Measurements from ENCODE around the gene PTGER4.

PTGER4 gene

DNA sequence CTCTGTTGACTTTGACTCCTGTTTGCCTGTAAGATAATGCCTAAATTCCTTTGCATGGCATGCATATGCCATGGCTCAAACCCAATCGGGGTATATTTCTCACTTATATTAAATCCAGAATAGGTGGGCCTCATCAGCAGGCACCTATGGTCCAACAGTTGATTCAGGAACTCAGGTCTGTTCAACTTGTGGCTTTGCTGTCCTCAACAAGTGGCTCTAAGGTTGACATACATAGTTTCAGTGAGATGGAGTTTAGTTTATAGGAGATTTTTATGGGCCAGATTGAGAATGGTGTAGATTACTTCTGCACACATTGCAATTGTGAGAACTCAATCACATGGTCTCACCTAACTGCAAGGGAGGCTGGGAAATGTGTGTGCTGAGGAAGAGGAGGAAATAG is 31.6 kb upstream of the PTGER4 start:
- Histone ChIP-seq H3K36me3 (ENCODE audit: insufficient read depth, insufficient read length, low read length) (no peaks in the 10 kb centered on the region), H3K9me3 (ENCODE audit: insufficient read depth, low read length) (no peaks in the 10 kb centered on the region), H3K4me1 (ENCODE audit: insufficient read depth, insufficient read length) (no peaks in the 10 kb centered on the region), H3K27me3 (ENCODE audit: insufficient read depth, insufficient read length) (no peaks in the 10 kb centered on the region), H3K9ac (ENCODE audit: insufficient read length, low read depth) (no peak overlapping the region), H3K4me3 (ENCODE audit: insufficient read length, low read depth) (no peak overlapping the region)
- DNase-seq (ENCODE audit: low read depth, low spot score) = no peak
- no peak for TF ChIP-seq YY1 (IDR thresholded peaks at IDR 0.05; ENCODE audit: insufficient read depth, insufficient read length)
- TF ChIP-seq SUZ12 (IDR thresholded peaks at IDR 0.05; ENCODE audit: extremely low read depth, insufficient read depth, insufficient read length) = no peak
- no peak for TF ChIP-seq ZNF274 (IDR thresholded peaks at IDR 0.05; ENCODE audit: low read depth, low read length)

DNA sequence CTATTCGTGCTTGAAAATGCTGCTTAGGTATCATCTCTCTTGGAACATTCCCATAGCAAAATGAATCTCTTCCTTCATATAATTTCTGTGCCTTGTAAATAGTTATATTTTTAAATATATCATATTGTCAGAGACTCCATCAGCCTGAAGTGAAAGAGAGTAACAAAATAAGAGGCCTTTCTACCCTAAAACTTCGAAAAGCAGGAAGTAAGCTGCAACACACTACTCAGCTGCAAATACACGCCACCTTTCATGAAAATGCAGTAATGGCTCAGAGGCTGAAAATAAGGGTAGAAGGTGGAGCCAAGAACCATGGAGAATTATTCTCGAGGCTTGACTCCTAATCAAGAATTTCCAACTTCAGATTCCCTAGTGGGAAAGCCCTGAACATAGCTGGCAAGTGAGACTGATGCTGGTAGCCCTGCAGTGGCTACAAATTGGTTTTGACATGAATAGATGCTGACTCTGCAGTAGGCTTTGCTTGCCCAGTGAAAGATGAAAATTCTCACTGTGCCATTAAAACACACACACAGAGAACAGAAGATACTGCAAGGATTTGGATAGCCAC is 30.2 kb upstream of the PTGER4 start:
- TF ChIP-seq SUZ12 (IDR thresholded peaks at IDR 0.05; ENCODE audit: extremely low read depth, insufficient read depth, insufficient read length) (no peak), YY1 (IDR thresholded peaks at IDR 0.05; ENCODE audit: insufficient read depth, insufficient read length) (no peak), ZNF274 (IDR thresholded peaks at IDR 0.05; ENCODE audit: low read depth, low read length) (no peak)
- Histone ChIP-seq H3K9me3 (ENCODE audit: insufficient read depth, low read length) (no peaks in the 10 kb centered on the region), H3K9ac (ENCODE audit: insufficient read length, low read depth) (no peak overlapping the region), H3K4me3 (ENCODE audit: insufficient read length, low read depth) (no peak overlapping the region), H3K4me1 (ENCODE audit: insufficient read depth, insufficient read length) (no peaks in the 10 kb centered on the region), H3K36me3 (ENCODE audit: insufficient read depth, insufficient read length, low read length) (no peaks in the 10 kb centered on the region), H3K27me3 (ENCODE audit: insufficient read depth, insufficient read length) (no peaks in the 10 kb centered on the region)
- DNase-seq (ENCODE audit: low read depth, low spot score) = no peak

DNA sequence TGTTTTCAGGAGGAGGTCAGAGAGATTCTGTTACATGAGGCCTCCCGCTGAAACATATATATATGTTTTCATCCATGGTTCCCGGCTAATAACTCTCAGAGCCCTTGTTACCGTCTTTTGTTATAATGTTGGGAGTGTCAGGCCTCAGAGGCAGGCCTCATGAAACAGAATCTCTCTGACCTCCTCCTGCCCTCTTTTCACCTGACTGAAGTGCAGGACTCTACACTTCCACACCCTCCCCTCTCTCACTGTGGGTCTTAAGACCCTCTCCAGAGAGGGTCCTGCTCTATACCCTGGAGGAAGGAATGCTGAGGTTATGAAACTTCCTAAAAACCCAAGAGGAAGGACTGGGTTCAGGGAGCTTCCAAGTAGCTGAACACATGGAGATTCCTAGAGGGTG is 28.5 kb upstream of the PTGER4 start:
- no peak for DNase-seq (ENCODE audit: low read depth, low spot score)
- H3K36me3 ChIP-seq (ENCODE audit: insufficient read depth, insufficient read length, low read length) = no peaks in the 10 kb centered on the region
- no peaks in the 10 kb centered on the region for H3K4me1 ChIP-seq (ENCODE audit: insufficient read depth, insufficient read length)

DNA sequence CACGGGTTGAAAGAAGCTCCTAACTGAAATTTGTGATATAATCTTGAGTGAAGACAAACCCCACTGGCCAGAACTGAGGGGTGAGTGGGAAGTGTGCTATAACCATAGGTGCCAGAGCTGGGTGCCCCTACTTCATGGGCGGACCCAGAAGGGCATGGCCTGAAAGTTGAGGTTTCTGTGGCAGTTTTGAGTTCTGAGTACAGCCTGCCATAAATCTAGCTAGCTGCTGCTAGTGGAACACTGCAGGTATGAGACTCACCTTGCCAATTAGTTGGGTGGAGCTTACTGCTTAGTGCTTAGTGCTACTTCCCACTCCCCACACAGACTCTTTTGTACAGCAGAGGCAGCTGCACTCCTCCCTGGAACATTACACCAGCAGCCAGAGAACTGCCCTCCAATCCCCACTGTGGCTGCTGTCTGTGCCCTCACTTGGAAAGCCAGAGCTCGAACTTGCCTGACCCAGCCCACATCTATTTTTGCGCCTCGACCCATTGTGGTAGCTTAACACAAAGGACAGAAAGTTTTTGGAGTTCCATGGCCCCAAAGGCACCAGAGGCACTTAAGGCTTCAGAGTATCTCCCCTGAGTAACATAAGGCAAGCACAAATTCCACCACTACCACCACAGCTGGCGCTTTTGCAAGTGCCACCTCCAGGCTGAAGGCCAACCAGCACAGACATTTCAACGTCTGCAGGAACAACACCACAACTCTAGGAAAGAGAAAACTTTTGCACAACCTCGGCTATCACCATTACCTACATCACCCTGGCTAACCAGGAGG is 27.1 kb upstream of the PTGER4 start:
- Histone ChIP-seq H3K9ac (ENCODE audit: insufficient read length, low read depth) (no peak overlapping the region), H3K27me3 (ENCODE audit: insufficient read depth, insufficient read length) (no peaks in the 10 kb centered on the region), H3K9me3 (ENCODE audit: insufficient read depth, low read length) (no peaks in the 10 kb centered on the region), H3K4me3 (ENCODE audit: insufficient read length, low read depth) (no peak overlapping the region), H3K36me3 (ENCODE audit: insufficient read depth, insufficient read length, low read length) (no peaks in the 10 kb centered on the region), H3K4me1 (ENCODE audit: insufficient read depth, insufficient read length) (no peaks in the 10 kb centered on the region)
- DNase-seq (ENCODE audit: low read depth, low spot score) = no peak
- TF ChIP-seq ZNF274 (IDR thresholded peaks at IDR 0.05; ENCODE audit: low read depth, low read length) = no peak
- no peak for TF ChIP-seq YY1 (IDR thresholded peaks at IDR 0.05; ENCODE audit: insufficient read depth, insufficient read length)
- TF ChIP-seq SUZ12 (IDR thresholded peaks at IDR 0.05; ENCODE audit: extremely low read depth, insufficient read depth, insufficient read length) = no peak

More for the DNA sequence above, 28.5 kb upstream of the PTGER4 start:
- H3K4me3 ChIP-seq (ENCODE audit: insufficient read length, low read depth) = no peak overlapping the region
- no peaks in the 10 kb centered on the region for H3K27me3 ChIP-seq (ENCODE audit: insufficient read depth, insufficient read length)
- H3K9me3 ChIP-seq (ENCODE audit: insufficient read depth, low read length) = no peaks in the 10 kb centered on the region
- no peak for TF ChIP-seq SUZ12 (IDR thresholded peaks at IDR 0.05; ENCODE audit: extremely low read depth, insufficient read depth, insufficient read length)
- no peak for TF ChIP-seq YY1 (IDR thresholded peaks at IDR 0.05; ENCODE audit: insufficient read depth, insufficient read length)
- no peak for TF ChIP-seq ZNF274 (IDR thresholded peaks at IDR 0.05; ENCODE audit: low read depth, low read length)
- H3K9ac ChIP-seq (ENCODE audit: insufficient read length, low read depth) = no peak overlapping the region

DNA sequence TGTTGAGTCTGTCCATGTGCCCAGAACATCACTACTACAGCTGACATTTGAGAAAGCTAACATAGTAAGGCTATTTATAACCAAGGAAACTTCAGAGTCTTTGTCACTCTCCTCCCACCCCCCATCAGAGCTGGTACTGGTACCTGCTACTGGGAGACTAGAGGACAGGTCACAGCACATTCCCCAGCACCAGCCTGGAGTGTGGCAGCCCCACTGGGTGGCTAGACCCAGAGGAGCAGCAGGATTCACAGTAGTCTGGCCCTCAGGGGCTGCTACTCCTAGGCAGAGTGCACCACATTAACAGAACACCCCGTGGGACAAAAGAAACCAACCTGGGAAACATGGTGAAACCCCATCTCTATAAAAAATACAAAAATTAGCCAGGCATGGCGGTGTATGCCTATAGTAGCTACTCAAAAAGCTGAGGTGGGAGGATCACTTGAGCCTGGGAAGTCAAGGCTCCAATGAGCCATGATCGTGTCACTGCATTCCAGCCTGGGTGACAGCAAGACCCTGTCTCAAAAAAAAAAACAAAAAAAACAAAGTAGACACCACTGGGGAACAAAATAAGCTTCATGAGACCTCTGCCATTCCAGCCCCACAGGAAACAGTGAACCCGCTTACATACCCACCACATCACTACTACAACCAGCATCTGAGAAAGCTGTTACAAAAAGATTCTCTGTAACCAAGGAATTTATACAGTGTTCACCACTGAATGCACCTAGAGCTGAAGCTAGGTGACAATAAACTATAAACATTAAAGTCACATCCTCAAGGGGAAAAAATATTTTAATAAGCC is 26.3 kb upstream of the PTGER4 start:
- Histone ChIP-seq H3K36me3 (ENCODE audit: insufficient read depth, insufficient read length, low read length) (no peaks in the 10 kb centered on the region), H3K4me1 (ENCODE audit: insufficient read depth, insufficient read length) (no peaks in the 10 kb centered on the region), H3K9me3 (ENCODE audit: insufficient read depth, low read length) (no peaks in the 10 kb centered on the region), H3K4me3 (ENCODE audit: insufficient read length, low read depth) (no peak overlapping the region), H3K9ac (ENCODE audit: insufficient read length, low read depth) (no peak overlapping the region), H3K27me3 (ENCODE audit: insufficient read depth, insufficient read length) (no peaks in the 10 kb centered on the region)
- DNase-seq (ENCODE audit: low read depth, low spot score) = no peak
- TF ChIP-seq SUZ12 (IDR thresholded peaks at IDR 0.05; ENCODE audit: extremely low read depth, insufficient read depth, insufficient read length) (no peak), ZNF274 (IDR thresholded peaks at IDR 0.05; ENCODE audit: low read depth, low read length) (no peak), YY1 (IDR thresholded peaks at IDR 0.05; ENCODE audit: insufficient read depth, insufficient read length) (no peak)

DNA sequence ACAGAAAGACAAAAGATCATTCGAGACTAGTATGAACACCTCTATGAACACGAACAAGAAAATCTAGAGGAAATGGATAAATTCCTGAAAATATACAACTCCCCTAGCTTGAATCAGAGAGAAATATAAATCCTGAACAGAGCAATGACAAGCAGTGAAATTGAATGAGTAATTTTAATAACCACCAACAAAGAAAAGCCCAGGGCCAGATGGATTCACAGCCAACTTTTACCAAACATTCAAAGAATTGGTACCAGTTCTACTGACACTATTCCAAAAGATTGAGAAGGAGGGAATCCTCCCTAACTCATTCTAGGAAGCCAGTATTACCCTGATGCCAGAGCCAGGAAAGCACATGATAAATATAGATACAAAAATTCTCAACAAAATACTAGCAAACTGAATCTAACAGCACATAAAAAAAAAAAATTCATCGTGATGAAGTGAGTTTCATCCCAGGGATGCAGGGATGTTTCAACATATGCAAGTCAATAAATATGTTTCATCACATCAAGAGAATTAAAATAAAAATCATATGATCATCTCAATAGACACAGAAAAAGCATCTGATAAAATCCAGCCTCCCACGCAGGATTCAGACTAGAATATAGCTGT is 25.2 kb upstream of the PTGER4 start:
- no peak overlapping the region for H3K9ac ChIP-seq (ENCODE audit: insufficient read length, low read depth)
- H3K36me3 ChIP-seq (ENCODE audit: insufficient read depth, insufficient read length, low read length) = no peaks in the 10 kb centered on the region
- no peak for DNase-seq (ENCODE audit: low read depth, low spot score)
- TF ChIP-seq ZNF274 (IDR thresholded peaks at IDR 0.05; ENCODE audit: low read depth, low read length) = no peak
- no peak for TF ChIP-seq YY1 (IDR thresholded peaks at IDR 0.05; ENCODE audit: insufficient read depth, insufficient read length)
- TF ChIP-seq SUZ12 (IDR thresholded peaks at IDR 0.05; ENCODE audit: extremely low read depth, insufficient read depth, insufficient read length) = no peak
- H3K9me3 ChIP-seq (ENCODE audit: insufficient read depth, low read length) = no peaks in the 10 kb centered on the region
- no peaks in the 10 kb centered on the region for H3K27me3 ChIP-seq (ENCODE audit: insufficient read depth, insufficient read length)
- no peaks in the 10 kb centered on the region for H3K4me1 ChIP-seq (ENCODE audit: insufficient read depth, insufficient read length)
- H3K4me3 ChIP-seq (ENCODE audit: insufficient read length, low read depth) = no peak overlapping the region

Measured in NT2/D1 (cell line).